Measurements from ENCODE around the gene NRG2.

DNA sequence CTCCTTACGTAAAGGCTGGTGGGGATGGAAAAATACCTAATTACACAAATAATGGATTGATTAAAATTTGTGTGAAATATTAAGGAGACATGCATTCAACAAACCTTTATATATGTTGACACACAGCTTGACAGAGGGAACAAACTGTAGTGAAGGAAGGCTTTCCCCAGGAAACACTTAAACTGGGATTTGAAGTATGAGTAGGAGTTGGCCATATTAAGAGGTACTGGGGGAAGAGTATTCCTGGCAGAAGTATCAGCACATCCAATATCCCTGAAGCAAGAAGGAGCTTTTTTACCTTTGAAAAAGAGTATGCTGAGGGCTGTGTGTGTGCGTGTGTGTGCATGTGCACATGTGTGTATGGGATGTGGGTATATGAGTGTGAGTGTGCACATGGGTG is 136.4 kb downstream of the NRG2 start:
- TF ChIP-seq POLR2AphosphoS5 (IDR thresholded peaks at IDR 0.05; ENCODE audit: low read depth, low read length) (no peak), TAF1 (IDR thresholded peaks at IDR 0.05; ENCODE audit: borderline replicate concordance, low read depth, low read length) (no peak)
- TF ChIP-seq, protein P1, sequence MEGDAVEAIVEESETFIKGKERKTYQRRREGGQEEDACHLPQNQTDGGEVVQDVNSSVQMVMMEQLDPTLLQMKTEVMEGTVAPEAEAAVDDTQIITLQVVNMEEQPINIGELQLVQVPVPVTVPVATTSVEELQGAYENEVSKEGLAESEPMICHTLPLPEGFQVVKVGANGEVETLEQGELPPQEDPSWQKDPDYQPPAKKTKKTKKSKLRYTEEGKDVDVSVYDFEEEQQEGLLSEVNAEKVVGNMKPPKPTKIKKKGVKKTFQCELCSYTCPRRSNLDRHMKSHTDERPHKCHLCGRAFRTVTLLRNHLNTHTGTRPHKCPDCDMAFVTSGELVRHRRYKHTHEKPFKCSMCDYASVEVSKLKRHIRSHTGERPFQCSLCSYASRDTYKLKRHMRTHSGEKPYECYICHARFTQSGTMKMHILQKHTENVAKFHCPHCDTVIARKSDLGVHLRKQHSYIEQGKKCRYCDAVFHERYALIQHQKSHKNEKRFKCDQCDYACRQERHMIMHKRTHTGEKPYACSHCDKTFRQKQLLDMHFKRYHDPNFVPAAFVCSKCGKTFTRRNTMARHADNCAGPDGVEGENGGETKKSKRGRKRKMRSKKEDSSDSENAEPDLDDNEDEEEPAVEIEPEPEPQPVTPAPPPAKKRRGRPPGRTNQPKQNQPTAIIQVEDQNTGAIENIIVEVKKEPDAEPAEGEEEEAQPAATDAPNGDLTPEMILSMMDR (IDR thresholded peaks at IDR 0.05) = no peak
